HCT116 (cell line): Measurements from ENCODE around the gene ROCK1. TPM values are rescaled to one million over a fixed set of nuclear protein-coding genes. Genes with fewer than 3 reads are reported as not detected.
A peak's percentile ranks its signal among the peaks of the same experiment; 100 is the strongest.

ENCODE experiments used
- ATAC-seq: fragments of 200-7000 bp; cut with Tn5 transposase; 2 replicates; pipeline ENCODE4 v1.9.1; 2020; ENCODE audit warnings: mild to moderate bottlenecking, moderate library complexity
- BruUV-seq: library from RNA; stranded (reverse); fragments of 400-500 nt; replicated peaks from 2 replicates; lab custom pipeline; 2021; lab: Mats Ljungman, UMichigan
- CTCF ChIA-PET: fragments of 300-600 bp; sonication (Branson Sonifier 250); formaldehyde crosslinking; loops from one replicate; lab custom pipeline; 2021; ENCODE audit warnings: antibody characterized with exemption; lab: Charles Lee
- POLR2A ChIA-PET: fragments of 300-600, 350-600 bp; sonication (Branson Sonifier 250); formaldehyde crosslinking; loops from one replicate; lab custom pipeline; 2021; ENCODE audit warnings: antibody characterized with exemption; lab: Charles Lee
- RAD21 ChIA-PET, 2 experiments: fragments of 300-600 bp; sonication (Branson Sonifier 250); formaldehyde crosslinking; loops; one replicate each; lab custom pipeline; 2023; ENCODE audit warnings: low total read pairs in 2 of 2; ENCODE audit not compliant: uncharacterized antibody in 2 of 2, unreplicated experiment in 2 of 2, low non-redundant PET in 1 of 2; lab: Charles Lee
- DNase-seq: peaks from one replicate; pipeline ENCODE4 v3.0.0-alpha.2; 2010; ENCODE audit warnings: low read depth, low spot score
- H2AFZ ChIP-seq: fragments of 200-600 bp; shearing (Covaris generic), sonication (generic); 2 replicates; pipeline ENCODE4 v1.6.1; 2017; ENCODE audit warnings: low read depth, mixed run types, mixed read lengths, antibody characterized with exemption, low read length; ENCODE audit not compliant: poor library complexity, severe bottlenecking
- H3K27ac ChIP-seq: 2 replicates; pipeline ENCODE4 v1.5.1; 2012; ENCODE audit warnings: low read depth, low read length
- H3K27me3 ChIP-seq: fragments of 200-600 bp; sonication (generic); 2 replicates; pipeline ENCODE4 v1.6.1; 2016; ENCODE audit warnings: mixed run types, low read length, mixed read lengths; ENCODE audit not compliant: insufficient read depth
- H3K36me3 ChIP-seq, 2 experiments: fragments of 200-500 bp in 1 of 2; fragments of 200-600 bp in 1 of 2; sonication (Bioruptor generic) in 1 of 2; sonication (generic) in 1 of 2; 2 replicates each; pipeline versions ENCODE4 v1.5.1 to v1.6.1; 2014 to 2016; ENCODE audit warnings: low read length in 2 of 2, inconsistent platforms in 1 of 2, mixed read lengths in 1 of 2, mixed run types in 1 of 2; ENCODE audit not compliant: insufficient read depth in 2 of 2, control insufficient read depth in 1 of 2
- H3K4me1 ChIP-seq, 2 experiments: fragments of 200-600 bp in 1 of 2; sonication (generic) in 1 of 2; 2 replicates each; pipeline versions ENCODE4 v1.5.1 to v1.6.1; 2012 to 2017; ENCODE audit warnings: low read length in 2 of 2, inconsistent platforms in 1 of 2, mild to moderate bottlenecking in 1 of 2, mixed read lengths in 1 of 2, mixed run types in 1 of 2, moderate library complexity in 1 of 2; ENCODE audit not compliant: insufficient read depth in 2 of 2, control insufficient read depth in 1 of 2
- H3K4me2 ChIP-seq: fragments of 200-600 bp; sonication (generic); 2 replicates; pipeline ENCODE4 v1.6.1; 2017; ENCODE audit warnings: mixed run types, low read length, mixed read lengths
- H3K4me3 ChIP-seq, 2 experiments: fragments of 200-600 bp in 1 of 2; sonication (generic) in 1 of 2; replicated peaks in 1 of 2; 2 replicates each; pipeline ENCODE4 v1.5.1; 2011 to 2016; ENCODE audit warnings: low read length in 2 of 2, control low read depth in 1 of 2, low read depth in 1 of 2, mild to moderate bottlenecking in 1 of 2, mixed read lengths in 1 of 2, mixed run types in 1 of 2
- H3K79me2 ChIP-seq: fragments of 200-600 bp; sonication (generic); 2 replicates; pipeline ENCODE4 v1.6.1; 2017; ENCODE audit warnings: mild to moderate bottlenecking, mixed run types, low read length, moderate library complexity, mixed read lengths; ENCODE audit not compliant: insufficient read depth
- H3K9ac ChIP-seq: fragments of 200-600 bp; sonication (generic); 2 replicates; pipeline ENCODE4 v1.6.1; 2016; ENCODE audit warnings: low read length, mixed read lengths
- H3K9me2 ChIP-seq: fragments of 200-600 bp; sonication (generic), shearing (Covaris generic); 2 replicates; pipeline ENCODE4 v1.6.1; 2017; ENCODE audit warnings: mixed run types, mild to moderate bottlenecking, moderate library complexity; ENCODE audit not compliant: insufficient read depth
- H3K9me3 ChIP-seq, 2 experiments: fragments of 200-500 bp in 1 of 2; fragments of 200-600 bp in 1 of 2; sonication (Bioruptor generic) in 1 of 2; sonication (generic) in 1 of 2; 2 replicates each; pipeline ENCODE4 v1.6.1; 2014 to 2017; ENCODE audit warnings: low read length in 2 of 2, mixed read lengths in 2 of 2, inconsistent platforms in 1 of 2, low read depth in 1 of 2, mild to moderate bottlenecking in 1 of 2, mixed run types in 1 of 2, moderate library complexity in 1 of 2; ENCODE audit not compliant: control insufficient read depth in 1 of 2, insufficient read depth in 1 of 2
- H4K20me1 ChIP-seq: fragments of 200-600 bp; sonication (generic), shearing (Covaris generic); 2 replicates; pipeline ENCODE4 v1.6.1; 2017; ENCODE audit warnings: mixed run types, mild to moderate bottlenecking, moderate library complexity; ENCODE audit not compliant: insufficient read depth
- ATF3 ChIP-seq: IDR thresholded peaks from 2 replicates; pipeline ENCODE4 v1.6.1; 2012
- CEBPB ChIP-seq: IDR thresholded peaks from 2 replicates; pipeline ENCODE4 v1.6.1; 2012; ENCODE audit warnings: low read depth
- ELF1 ChIP-seq: IDR thresholded peaks from 2 replicates; pipeline ENCODE4 v1.6.1; 2012; ENCODE audit warnings: low read depth, borderline replicate concordance
- EZH2phosphoT487 ChIP-seq: fragments of 200-600 bp; IDR thresholded peaks from 2 replicates; pipeline ENCODE4 v1.6.1; 2018; ENCODE audit warnings: antibody characterized with exemption, borderline replicate concordance
- JUND ChIP-seq: IDR thresholded peaks from 2 replicates; pipeline ENCODE4 v1.6.1; 2012
- POLR2A ChIP-seq: IDR thresholded peaks from 2 replicates; pipeline ENCODE4 v1.7.0; 2011; ENCODE audit warnings: borderline replicate concordance; ENCODE audit not compliant: insufficient read depth, insufficient read length; ENCODE audit errors: extremely low read depth
- RAD21 ChIP-seq: IDR thresholded peaks from 2 replicates; pipeline ENCODE4 v1.6.1; 2012; ENCODE audit warnings: low read depth, mild to moderate bottlenecking
- TCF7L2 ChIP-seq: IDR thresholded peaks from 2 replicates; pipeline ENCODE4 v1.7.0; 2011; ENCODE audit warnings: borderline replicate concordance, inconsistent platforms; ENCODE audit not compliant: insufficient read depth, insufficient read length; ENCODE audit errors: extremely low read depth
- YY1 ChIP-seq: IDR thresholded peaks from 2 replicates; pipeline ENCODE4 v1.6.1; 2011; ENCODE audit warnings: low read length, low read depth, moderate library complexity, mild to moderate bottlenecking; ENCODE audit not compliant: insufficient replicate concordance; ENCODE audit errors: extremely low read depth
- ZFX ChIP-seq: fragments of 450-650 bp; IDR thresholded peaks from 2 replicates; pipeline ENCODE4 v1.6.1; 2017
- intact Hi-C: fragments of 100-400 bp; cut with micrococcal nuclease; formaldehyde crosslinking; loops from 2 replicates; pipeline ENCODE4 v1.10.0; 2022
- total RNA-seq: library from RNA; stranded (reverse); gene quantifications from one replicate; pipeline ENCODE4 v1.2.1, GENCODE V29; 2021; ENCODE audit not compliant: unreplicated experiment
- TF ChIP-seq, protein P1 (sequence below): IDR thresholded peaks from 2 replicates; pipeline ENCODE4 v1.6.1; 2012
- TF ChIP-seq, protein P2 (sequence below), 3 experiments: fragments of 200-600 bp in 1 of 3; sonication (generic) in 1 of 3; IDR thresholded peaks in 2 of 3; conservative IDR thresholded peaks in 1 of 3; 2 replicates each; pipeline ENCODE4 v1.5.1; 2012 to 2017; ENCODE audit warnings: low read depth in 2 of 3, low read length in 2 of 3, antibody characterized with exemption in 1 of 3, borderline replicate concordance in 1 of 3, control low read depth in 1 of 3, mild to moderate bottlenecking in 1 of 3, mixed read lengths in 1 of 3, mixed run types in 1 of 3, moderate library complexity in 1 of 3; ENCODE audit not compliant: insufficient read depth in 1 of 3

The ROCK1 gene
- total RNA-seq, 1 experiment from 2014 or later = 38.1 TPM

- Histone ChIP-seq H4K20me1 (no peaks in the 10 kb centered on the region), H3K9ac (no peak overlapping the region), H3K27me3 (no peaks in the 10 kb centered on the region), H3K9me2 (no peaks in the 10 kb centered on the region), H3K4me3 (no peak overlapping the region), H3K4me2 (no peak overlapping the region), H3K9me3 (no peaks in the 10 kb centered on the region), H3K4me1 (no peaks in the 10 kb centered on the region), H3K27ac (no peak overlapping the region), H2AFZ (peak overlapping the region; percentile 16), H3K79me2 (no peaks in the 10 kb centered on the region), H3K36me3 (no peaks in the 10 kb centered on the region)
- ATAC-seq = no peak; the same call in 1 of the 2 replicates
- no peak for DNase-seq
- intact Hi-C loops = loop anchor here (5.0 kb wide), 1 partner anchor 32 kb away; no protein-coding TSS in a partner anchor
- POLR2A ChIA-PET = no interaction called here
- TF ChIP-seq RAD21 (peak; percentile 55), CEBPB (peak; percentile 46; the same call in 1 of the 2 replicates)
- TF ChIP-seq, protein P1, sequence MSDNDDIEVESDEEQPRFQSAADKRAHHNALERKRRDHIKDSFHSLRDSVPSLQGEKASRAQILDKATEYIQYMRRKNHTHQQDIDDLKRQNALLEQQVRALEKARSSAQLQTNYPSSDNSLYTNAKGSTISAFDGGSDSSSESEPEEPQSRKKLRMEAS = no peak
- TF ChIP-seq, protein P2, sequence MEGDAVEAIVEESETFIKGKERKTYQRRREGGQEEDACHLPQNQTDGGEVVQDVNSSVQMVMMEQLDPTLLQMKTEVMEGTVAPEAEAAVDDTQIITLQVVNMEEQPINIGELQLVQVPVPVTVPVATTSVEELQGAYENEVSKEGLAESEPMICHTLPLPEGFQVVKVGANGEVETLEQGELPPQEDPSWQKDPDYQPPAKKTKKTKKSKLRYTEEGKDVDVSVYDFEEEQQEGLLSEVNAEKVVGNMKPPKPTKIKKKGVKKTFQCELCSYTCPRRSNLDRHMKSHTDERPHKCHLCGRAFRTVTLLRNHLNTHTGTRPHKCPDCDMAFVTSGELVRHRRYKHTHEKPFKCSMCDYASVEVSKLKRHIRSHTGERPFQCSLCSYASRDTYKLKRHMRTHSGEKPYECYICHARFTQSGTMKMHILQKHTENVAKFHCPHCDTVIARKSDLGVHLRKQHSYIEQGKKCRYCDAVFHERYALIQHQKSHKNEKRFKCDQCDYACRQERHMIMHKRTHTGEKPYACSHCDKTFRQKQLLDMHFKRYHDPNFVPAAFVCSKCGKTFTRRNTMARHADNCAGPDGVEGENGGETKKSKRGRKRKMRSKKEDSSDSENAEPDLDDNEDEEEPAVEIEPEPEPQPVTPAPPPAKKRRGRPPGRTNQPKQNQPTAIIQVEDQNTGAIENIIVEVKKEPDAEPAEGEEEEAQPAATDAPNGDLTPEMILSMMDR (IDR thresholded peaks at IDR 0.05 in 2 of 3, conservative IDR thresholded peaks at IDR 0.05 in 1 of 3; ENCODE audit: borderline replicate concordance in 1 of 3, insufficient read depth in 1 of 3, low read depth in 2 of 3, low read length in 2 of 3) = peak; percentile 13 to 37 (median 15); a peak in 3 of 6 replicates
- RAD21 ChIA-PET = no interaction called here
- no TSS peak for BruUV-seq
- CTCF ChIA-PET = no interaction called here
Measured at GRCh38 chr18:21134895-21135294, 23.3 kb upstream of the ROCK1 start.

DNA sequence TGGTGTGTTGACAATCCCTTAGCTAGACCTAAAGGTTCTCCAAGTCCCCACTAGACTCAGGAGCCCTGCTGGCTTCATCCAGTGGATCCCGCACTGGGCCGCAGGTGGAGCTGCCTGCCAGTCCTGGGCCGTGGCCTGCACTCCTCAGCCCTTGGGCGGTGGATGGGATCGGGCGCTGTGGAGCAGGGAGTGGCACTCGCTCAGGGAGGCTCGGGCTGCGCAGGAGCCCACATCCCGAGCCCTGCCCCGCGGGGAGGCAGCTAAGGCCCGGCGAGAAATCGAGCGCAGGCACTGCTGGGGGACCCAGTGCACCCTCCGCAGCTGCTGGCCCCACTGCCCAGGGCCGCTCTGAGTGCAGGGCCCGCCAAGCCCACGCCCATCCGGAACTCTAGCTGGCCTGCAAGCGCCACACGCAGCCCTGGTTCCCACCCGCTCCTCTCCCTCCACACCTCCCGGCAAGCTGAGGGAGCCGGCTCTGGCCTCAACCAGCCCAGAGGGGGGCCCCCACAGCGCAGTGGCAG lies 20.8 kb upstream of the ROCK1 start:
- DNase-seq = no peak
- no TSS peak for BruUV-seq
- no peaks in the 10 kb centered on the region for H3K79me2 ChIP-seq
- no peak overlapping the region for H3K4me2 ChIP-seq
- no peaks in the 10 kb centered on the region for H3K36me3 ChIP-seq
- H3K27ac ChIP-seq = no peak overlapping the region
- no peaks in the 10 kb centered on the region for H3K4me1 ChIP-seq
- H3K9me3 ChIP-seq = no peaks in the 10 kb centered on the region
- ChIA-PET CTCF (no interaction called here), RAD21 (no interaction called here), POLR2A (no interaction called here)
- no peak overlapping the region for H3K9ac ChIP-seq
- H3K27me3 ChIP-seq = no peaks in the 10 kb centered on the region
- H2AFZ ChIP-seq = no peak overlapping the region
- no peaks in the 10 kb centered on the region for H3K9me2 ChIP-seq
- intact Hi-C loops = loop anchor here (5.0 kb wide), 1 partner anchor 35 kb away; no protein-coding TSS in a partner anchor
- no peak overlapping the region for H3K4me3 ChIP-seq
- no peaks in the 10 kb centered on the region for H4K20me1 ChIP-seq
- ATAC-seq = no peak
- no peak for TF ChIP-seq ZFX
- no peak for TF ChIP-seq ATF3
- TF ChIP-seq TCF7L2 = no peak
- TF ChIP-seq EZH2phosphoT487 = no peak
- no peak for TF ChIP-seq YY1
- no peak for TF ChIP-seq JUND
- TF ChIP-seq POLR2A = no peak
- TF ChIP-seq, protein P2 (IDR thresholded peaks at IDR 0.05 in 2 of 3, conservative IDR thresholded peaks at IDR 0.05 in 1 of 3; ENCODE audit: borderline replicate concordance in 1 of 3, insufficient read depth in 1 of 3, low read depth in 2 of 3, low read length in 2 of 3) = no peak
- TF ChIP-seq, protein P1 = no peak
- no peak for TF ChIP-seq ELF1
